Measurements from ENCODE around the gene ASB1. TPM values are rescaled to one million over a fixed set of nuclear protein-coding genes. Genes with fewer than 3 reads are reported as not detected.

Gene ASB1
- total RNA-seq, 1 experiment from 2014 or later: 46.0 TPM

DNA sequence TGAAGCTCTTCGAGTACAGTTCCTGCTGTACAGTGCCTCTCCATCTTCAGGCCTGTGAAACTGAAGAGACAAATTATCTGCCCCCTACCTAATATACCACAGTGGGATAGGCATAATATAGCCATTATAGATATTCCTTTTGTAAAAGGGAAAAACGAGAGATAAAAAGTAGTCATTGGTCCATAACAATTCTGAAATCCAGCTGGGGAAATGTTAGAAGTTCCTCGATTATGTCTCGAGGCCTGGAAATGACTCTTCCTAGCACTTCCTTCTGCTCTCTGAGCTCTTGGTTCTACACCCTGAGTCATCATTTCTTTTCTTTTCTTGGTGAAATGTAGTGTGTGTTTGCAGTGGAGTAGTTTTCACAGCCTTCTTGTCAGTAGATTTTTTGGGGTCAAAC, 51.5 kb downstream of the ASB1 start:
- no peak overlapping the region for H3T11ph ChIP-seq (ENCODE audit: low read length)
- no peak overlapping the region for H2AK5ac ChIP-seq (ENCODE audit: insufficient read length, low read length)
- H3K27me3 ChIP-seq (ENCODE audit: insufficient read depth, low read length): no peaks in the 10 kb centered on the region
- no peak overlapping the region for H3K4me3 Mint-ChIP-seq
- H3K9me3 Mint-ChIP-seq: peaks cover 27 to 28% of the 10 kb centered on the region in 2 experiments
- 0 out of 2 replicates have a peak, but pooled peaks cover 2% of the 10 kb centered on the region for H3K27me3 Mint-ChIP-seq (ENCODE audit: low read depth)
- H4K91ac ChIP-seq (ENCODE audit: insufficient read length, low read depth, low read length): no peak overlapping the region
- no peak overlapping the region for H2BK15ac ChIP-seq (ENCODE audit: low read depth, low read length)
- no peak overlapping the region for H3K4me2 ChIP-seq (ENCODE audit: insufficient read depth, insufficient read length, low read length)
- no peaks in the 10 kb centered on the region for H3K79me2 ChIP-seq (ENCODE audit: insufficient read depth, low read length)
- no peak overlapping the region for H3K27ac Mint-ChIP-seq
- no peak overlapping the region for H4K5ac ChIP-seq (ENCODE audit: insufficient read length, low read depth, low read length)
- no peaks in the 10 kb centered on the region for H3K9me3 ChIP-seq (ENCODE audit: control insufficient read depth, low read depth, low read length)
- no peak overlapping the region for H3K23ac ChIP-seq (ENCODE audit: insufficient read length, low read depth, low read length)
- no peak overlapping the region for H3K18ac ChIP-seq (ENCODE audit: insufficient read length, low read depth, low read length)
- H3K23me2 ChIP-seq (ENCODE audit: insufficient read length, low read depth, low read length, poor library complexity, severe bottlenecking): no peaks in the 10 kb centered on the region
- H4K8ac ChIP-seq (replicated peaks; ENCODE audit: insufficient read length, low read depth, low read length): no peak overlapping the region
- peaks cover 3 to 19% (median 4%) of the 10 kb centered on the region in 3 experiments; a peak in 4 of 7 replicates for H3K36me3 Mint-ChIP-seq (ENCODE audit: insufficient read depth in 1 of 3, low read depth in 3 of 3)
- no peak overlapping the region for H2BK12ac ChIP-seq (ENCODE audit: insufficient read length, low read depth, low read length)
- H3K27ac ChIP-seq (ENCODE audit: insufficient read length, low read depth, low read length): no peak overlapping the region
- H3K4ac ChIP-seq (ENCODE audit: low read depth, low read length): no peak overlapping the region
- DNase-seq: no peak
- H2AFZ ChIP-seq (ENCODE audit: low read length): no peak overlapping the region
- H2BK5ac ChIP-seq (ENCODE audit: insufficient read length, low read length): no peak overlapping the region
- H3K14ac ChIP-seq (ENCODE audit: insufficient read depth, low read length): no peak overlapping the region
- peaks cover 11 to 14% of the 10 kb centered on the region in 2 experiments for H3K4me1 Mint-ChIP-seq
- TF ChIP-seq, protein P1, sequence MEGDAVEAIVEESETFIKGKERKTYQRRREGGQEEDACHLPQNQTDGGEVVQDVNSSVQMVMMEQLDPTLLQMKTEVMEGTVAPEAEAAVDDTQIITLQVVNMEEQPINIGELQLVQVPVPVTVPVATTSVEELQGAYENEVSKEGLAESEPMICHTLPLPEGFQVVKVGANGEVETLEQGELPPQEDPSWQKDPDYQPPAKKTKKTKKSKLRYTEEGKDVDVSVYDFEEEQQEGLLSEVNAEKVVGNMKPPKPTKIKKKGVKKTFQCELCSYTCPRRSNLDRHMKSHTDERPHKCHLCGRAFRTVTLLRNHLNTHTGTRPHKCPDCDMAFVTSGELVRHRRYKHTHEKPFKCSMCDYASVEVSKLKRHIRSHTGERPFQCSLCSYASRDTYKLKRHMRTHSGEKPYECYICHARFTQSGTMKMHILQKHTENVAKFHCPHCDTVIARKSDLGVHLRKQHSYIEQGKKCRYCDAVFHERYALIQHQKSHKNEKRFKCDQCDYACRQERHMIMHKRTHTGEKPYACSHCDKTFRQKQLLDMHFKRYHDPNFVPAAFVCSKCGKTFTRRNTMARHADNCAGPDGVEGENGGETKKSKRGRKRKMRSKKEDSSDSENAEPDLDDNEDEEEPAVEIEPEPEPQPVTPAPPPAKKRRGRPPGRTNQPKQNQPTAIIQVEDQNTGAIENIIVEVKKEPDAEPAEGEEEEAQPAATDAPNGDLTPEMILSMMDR (conservative IDR thresholded peaks at IDR 0.05): no peak
- H4K20me1 ChIP-seq (ENCODE audit: control insufficient read depth, insufficient read depth, insufficient read length): no peaks in the 10 kb centered on the region
- 0 out of 2 replicates have a peak, but pooled peaks cover 2% of the 10 kb centered on the region for H3K4me1 ChIP-seq (ENCODE audit: insufficient read depth, low read length)
- no peak overlapping the region for H2BK120ac ChIP-seq (ENCODE audit: low read depth, low read length, poor library complexity, severe bottlenecking)
- no peaks in the 10 kb centered on the region for H3K79me1 ChIP-seq (ENCODE audit: insufficient read depth, low read depth, low read length, poor library complexity, severe bottlenecking)
- H3K56ac ChIP-seq (ENCODE audit: insufficient read length, low read depth, low read length): no peak overlapping the region
- WGBS (ENCODE audit: extremely low coverage, insufficient read length, low lambda C conversion rate): no CpG with 5 or more reads among the region's 4 CpGs
- H2BK20ac ChIP-seq (ENCODE audit: low read depth, low read length, poor library complexity, severe bottlenecking): no peak overlapping the region
- no peak overlapping the region for H3K9ac ChIP-seq (ENCODE audit: extremely low read depth, insufficient read length, low read length)
